HepG2 (cell line): ENCODE measurements around the gene IQCN. TPM values are rescaled to one million over a fixed set of nuclear protein-coding genes. Genes with fewer than 3 reads are reported as not detected.

ENCODE experiments used
- ATAC-seq: fragments of 200-7000 bp; cut with Tn5 transposase; 3 replicates; pipeline ENCODE4 v1.9.1; 2020; ENCODE audit warnings: mild to moderate bottlenecking, moderate library complexity
- BruUV-seq: library from RNA; stranded (reverse); fragments of 400-500 nt; replicated peaks from 2 replicates; lab custom pipeline; 2021; lab: Mats Ljungman, UMichigan
- CTCF ChIA-PET: fragments of 300-600 bp; formaldehyde crosslinking; extraction: SDS; loops from one replicate; lab custom pipeline; 2021; ENCODE audit warnings: low total read pairs, inconsistent platforms, low intra/inter-chr PET ratio; lab: Yijun Ruan, JAX
- POLR2A ChIA-PET: fragments of 350-600 bp; sonication (Branson Sonifier 250); formaldehyde crosslinking; loops from one replicate; lab custom pipeline; 2020; ENCODE audit warnings: antibody characterized with exemption, inconsistent platforms; lab: Yijun Ruan, JAX
- DNase-seq: peaks from one replicate; pipeline ENCODE4 v3.0.0-alpha.2; 2015; ENCODE audit warnings: low spot score
- FAIRE-seq: peaks from 3 replicates; lab custom pipeline; 2011; peaks lifted over from hg19 to GRCh38; lab: Jason Lieb, UNC
- H2AFZ ChIP-seq: one replicate; pipeline ENCODE4 v1.6.1; 2011; ENCODE audit warnings: low read length, inconsistent platforms
- H3K27ac ChIP-seq: fragments of 300-600 bp; 3 replicates; pipeline ENCODE4 v1.8.0; 2011; ENCODE audit warnings: mixed run types, mild to moderate bottlenecking, mixed read lengths, low read length, inconsistent platforms; ENCODE audit not compliant: insufficient read depth; ENCODE audit errors: extremely low read length
- H3K27me3 ChIP-seq, 2 experiments: fragments of 200-600 bp in 1 of 2; 2 replicates in 1 of 2; 3 replicates in 1 of 2; pipeline versions ENCODE4 v1.6.0 to v1.8.0; 2011; ENCODE audit warnings: low read length in 2 of 2, mild to moderate bottlenecking in 2 of 2, moderate library complexity in 2 of 2, inconsistent platforms in 1 of 2; ENCODE audit not compliant: insufficient read depth in 2 of 2, control insufficient read depth in 1 of 2
- H3K36me3 ChIP-seq, 2 experiments: fragments of 200-600 bp in 1 of 2; replicated peaks in 1 of 2; 2 replicates in 1 of 2; 3 replicates in 1 of 2; pipeline versions ENCODE4 v1.5.1 to v1.8.0; 2011; ENCODE audit warnings: low read length in 2 of 2, inconsistent platforms in 1 of 2; ENCODE audit not compliant: insufficient read depth in 2 of 2, control insufficient read depth in 1 of 2
- H3K4me1 ChIP-seq: 2 replicates; pipeline ENCODE4 v1.5.1; 2012; ENCODE audit warnings: low read length, inconsistent platforms; ENCODE audit not compliant: insufficient read depth
- H3K4me2 ChIP-seq: 2 replicates; pipeline ENCODE4 v1.6.0; 2011; ENCODE audit warnings: low read depth, low read length, inconsistent platforms
- H3K4me3 ChIP-seq, 3 experiments: fragments of 200-600 bp in 1 of 3; sonication (generic), shearing (Covaris generic) in 1 of 3; replicated peaks in 1 of 3; 2 replicates each; pipeline ENCODE4 v1.5.1; 2011 to 2016; ENCODE audit warnings: low read length in 3 of 3, inconsistent platforms in 2 of 3, low read depth in 2 of 3, mild to moderate bottlenecking in 2 of 3, control low read depth in 1 of 3, mixed read lengths in 1 of 3; ENCODE audit not compliant: insufficient read depth in 1 of 3
- H3K79me2 ChIP-seq: one replicate; pipeline ENCODE4 v1.6.1; 2011; ENCODE audit warnings: low read length, inconsistent platforms; ENCODE audit not compliant: insufficient read depth
- H3K9ac ChIP-seq: 2 replicates; pipeline ENCODE4 v1.6.0; 2011; ENCODE audit warnings: mild to moderate bottlenecking, low read depth, low read length, inconsistent platforms; ENCODE audit not compliant: insufficient read depth
- H3K9me3 ChIP-seq: 2 replicates; pipeline ENCODE4 v1.5.1; 2012; ENCODE audit warnings: mild to moderate bottlenecking, low read length
- H4K20me1 ChIP-seq: 2 replicates; pipeline ENCODE4 v1.6.0; 2011; ENCODE audit warnings: inconsistent platforms, mild to moderate bottlenecking, low read length, moderate library complexity; ENCODE audit not compliant: insufficient read depth
- KLF12 ChIP-seq: sonication (generic); formaldehyde crosslinking; IDR thresholded peaks from 2 replicates; pipeline ENCODE4 v1.4.0; 2020; ENCODE audit warnings: missing genetic modification reagents, borderline replicate concordance
- SMYD3 ChIP-seq: sonication (generic); formaldehyde crosslinking; IDR thresholded peaks from 2 replicates; pipeline ENCODE4 v1.8.1; 2023; ENCODE audit warnings: mild to moderate bottlenecking, missing genetic modification reagents
- ZFYVE20 ChIP-seq: sonication (generic); formaldehyde crosslinking; IDR thresholded peaks from 2 replicates; pipeline ENCODE4 v1.8.0; 2023; ENCODE audit warnings: low read depth, mild to moderate bottlenecking, moderate library complexity, missing genetic modification reagents, borderline replicate concordance
- ZKSCAN8 ChIP-seq: IDR thresholded peaks from 2 replicates; pipeline ENCODE4 v1.6.1; 2016; ENCODE audit warnings: borderline replicate concordance, missing genetic modification reagents, missing compliant biosample characterization
- WGBS: methylation state at CpG from one replicate; pipeline ENCODE4 v1.1.6; 2017; ENCODE audit warnings: low lambda C conversion rate; 5-methylcytosine and 5-hydroxymethylcytosine counted together
- in situ Hi-C: cut with HindIII; loops from 2 replicates; pipeline ENCODE4 v1.10.0; 2017; ENCODE audit warnings: low pct_unique_long_range_greater_than_20kb; ENCODE audit not compliant: extremely low pct_ligation_motif_present
- intact Hi-C: fragments of 100-400 bp; cut with micrococcal nuclease; formaldehyde crosslinking; loops from one replicate; pipeline ENCODE4 v1.10.0; 2022; ENCODE audit not compliant: unreplicated experiment
- polyA plus RNA-seq, 8 experiments: library from polyadenylated mRNA; depleted of rRNA in 3 of 8; stranded (reverse) in 7 of 8; unstranded in 1 of 8; fragments of >200 nt; fragmentation: Illumina TruSeq in 4 of 8; extraction: Trizol in 4 of 8; gene quantifications; 2 replicates each; pipeline versions ENCODE4 v1.2.1 to v1.2.3, GENCODE V29; 2011 to 2016; ENCODE audit warnings: low read depth in 4 of 8, missing spikeins in 1 of 8, mixed read lengths in 1 of 8; ENCODE audit not compliant: insufficient read depth in 1 of 8
- total RNA-seq, 5 experiments: library from RNA; depleted of rRNA; stranded (reverse); fragments of >200 nt; fragmentation: Illumina TruSeq; extraction: Trizol; gene quantifications; 2 replicates each; pipeline ENCODE4 v1.2.3, GENCODE V29; 2016; ENCODE audit warnings: low read depth in 1 of 5
- TF ChIP-seq, protein P1 (sequence below): sonication (generic); formaldehyde crosslinking; conservative IDR thresholded peaks from 2 replicates; pipeline ENCODE4 v1.4.0; 2020; ENCODE audit warnings: mild to moderate bottlenecking, missing genetic modification reagents, moderate library complexity

The IQCN gene
- total and polyA plus RNA-seq, 2 of the 13 experiments (the other 11 are each of a cell fraction or from before 2014, with no cell fraction given): 0.04 to 0.18 TPM

DNA sequence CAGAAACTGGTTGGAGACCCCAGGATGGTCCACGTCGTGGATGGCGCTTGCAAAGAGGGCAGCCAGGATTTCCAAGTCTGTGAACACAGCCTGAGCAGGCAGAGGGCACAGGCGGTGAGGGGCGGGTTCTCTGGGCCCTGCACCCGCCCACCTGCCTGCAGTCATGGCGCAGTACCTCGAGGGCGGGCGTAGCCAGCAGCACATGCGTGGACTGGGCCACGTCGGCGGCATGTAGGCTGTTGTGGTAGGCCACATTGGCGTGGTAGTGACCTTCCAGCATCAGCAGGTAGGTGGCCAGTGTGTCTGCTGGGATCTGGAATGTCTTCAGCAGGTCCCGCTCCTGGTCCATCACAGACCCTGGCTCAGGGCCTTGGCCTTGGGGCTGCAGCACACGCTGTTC is 56.1 kb downstream of the IQCN start:
- H3K79me2 ChIP-seq: no peaks in the 10 kb centered on the region
- H3K27me3 ChIP-seq: peaks cover 4 to 15% of the 10 kb centered on the region in 2 experiments; a peak in 3 of 5 replicates
- no peak overlapping the region for H2AFZ ChIP-seq
- intact Hi-C loops: no loop called here
- FAIRE-seq (no peak), ATAC-seq (no peak), DNase-seq (no peak)
- ChIA-PET CTCF (no interaction called here), POLR2A (no interaction called here)
- no peak overlapping the region for H3K27ac ChIP-seq
- peaks cover 19% of the 10 kb centered on the region for H3K4me1 ChIP-seq
- H4K20me1 ChIP-seq: no peaks in the 10 kb centered on the region
- no peaks in the 10 kb centered on the region for H3K36me3 ChIP-seq
- no peak for TF ChIP-seq KLF12 (CRISPR knock-in tag)
- TF ChIP-seq ZKSCAN8: no peak
- TF ChIP-seq ZFYVE20 (CRISPR knock-in tag): no peak
- TF ChIP-seq, protein P1, sequence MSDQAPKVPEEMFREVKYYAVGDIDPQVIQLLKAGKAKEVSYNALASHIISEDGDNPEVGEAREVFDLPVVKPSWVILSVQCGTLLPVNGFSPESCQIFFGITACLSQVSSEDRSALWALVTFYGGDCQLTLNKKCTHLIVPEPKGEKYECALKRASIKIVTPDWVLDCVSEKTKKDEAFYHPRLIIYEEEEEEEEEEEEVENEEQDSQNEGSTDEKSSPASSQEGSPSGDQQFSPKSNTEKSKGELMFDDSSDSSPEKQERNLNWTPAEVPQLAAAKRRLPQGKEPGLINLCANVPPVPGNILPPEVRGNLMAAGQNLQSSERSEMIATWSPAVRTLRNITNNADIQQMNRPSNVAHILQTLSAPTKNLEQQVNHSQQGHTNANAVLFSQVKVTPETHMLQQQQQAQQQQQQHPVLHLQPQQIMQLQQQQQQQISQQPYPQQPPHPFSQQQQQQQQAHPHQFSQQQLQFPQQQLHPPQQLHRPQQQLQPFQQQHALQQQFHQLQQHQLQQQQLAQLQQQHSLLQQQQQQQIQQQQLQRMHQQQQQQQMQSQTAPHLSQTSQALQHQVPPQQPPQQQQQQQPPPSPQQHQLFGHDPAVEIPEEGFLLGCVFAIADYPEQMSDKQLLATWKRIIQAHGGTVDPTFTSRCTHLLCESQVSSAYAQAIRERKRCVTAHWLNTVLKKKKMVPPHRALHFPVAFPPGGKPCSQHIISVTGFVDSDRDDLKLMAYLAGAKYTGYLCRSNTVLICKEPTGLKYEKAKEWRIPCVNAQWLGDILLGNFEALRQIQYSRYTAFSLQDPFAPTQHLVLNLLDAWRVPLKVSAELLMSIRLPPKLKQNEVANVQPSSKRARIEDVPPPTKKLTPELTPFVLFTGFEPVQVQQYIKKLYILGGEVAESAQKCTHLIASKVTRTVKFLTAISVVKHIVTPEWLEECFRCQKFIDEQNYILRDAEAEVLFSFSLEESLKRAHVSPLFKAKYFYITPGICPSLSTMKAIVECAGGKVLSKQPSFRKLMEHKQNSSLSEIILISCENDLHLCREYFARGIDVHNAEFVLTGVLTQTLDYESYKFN (CRISPR knock-in tag): no peak
- TF ChIP-seq SMYD3 (CRISPR knock-in tag): no peak
- no peak overlapping the region for H3K4me3 ChIP-seq
- no peak overlapping the region for H3K4me2 ChIP-seq
- no peaks in the 10 kb centered on the region for H3K9me3 ChIP-seq
- in situ Hi-C loops: no loop called here
- BruUV-seq: no TSS peak
- WGBS: 46% methylated on average over 12 of the region's 17 CpGs
- H3K9ac ChIP-seq: no peak overlapping the region
